Stimulated activated CD8-positive, alpha-beta memory T cell treated with anti-CD3 and anti-CD28 coated beads, Interleukin-12 subunit alpha, Interleukin-12 subunit beta, amount 100 ng/mL, for 24 hours (primary cell): ENCODE results near the gene ANKRD62.
"Not testable (repeated sequence)": the region's sequence is repeated elsewhere in the genome, so short reads cannot be mapped to it uniquely, and the experiment has no call there.

Experiments used
- DNase-seq: peaks from one replicate; pipeline ENCODE4 v3.0.0-alpha.2; 2020; ENCODE audit errors: extremely low read depth

ANKRD62 gene

GRCh38 chr18:12098374-12098773 is 4.7 kb downstream of the ANKRD62 start:
- DNase-seq, result no peak

- DNase-seq, result no peak
Measured at GRCh38 chr18:12099160-12099559, 5.5 kb downstream of the ANKRD62 start.

- no peak for DNase-seq
Measured at GRCh38 chr18:12101266-12101665, 7.6 kb downstream of the ANKRD62 start.

- no peak for DNase-seq
Measured at GRCh38 chr18:12102136-12102842, 8.6 kb downstream of the ANKRD62 start.

- no peak for DNase-seq
Measured at GRCh38 chr18:12106471-12106870, 12.8 kb downstream of the ANKRD62 start.

- DNase-seq, result no peak
Measured at GRCh38 chr18:12109836-12110235, 16.2 kb downstream of the ANKRD62 start.

- DNase-seq, result no peak
Measured at GRCh38 chr18:12113999-12114646, 20.5 kb downstream of the ANKRD62 start.

- no peak for DNase-seq
Measured at GRCh38 chr18:12119358-12119757, 25.7 kb downstream of the ANKRD62 start.

GRCh38 chr18:12121175-12122042 is 27.8 kb downstream of the ANKRD62 start:
- no peak for DNase-seq

- not testable (repeated sequence) for DNase-seq
Measured at GRCh38 chr18:12122043-12122389, 28.4 kb downstream of the ANKRD62 start.

- not testable (repeated sequence) for DNase-seq
Measured at GRCh38 chr18:12127647-12128046, 34.0 kb downstream of the ANKRD62 start.

- DNase-seq, result not testable (repeated sequence)
Measured at GRCh38 chr18:12138831-12139230, 45.2 kb downstream of the ANKRD62 start.

- DNase-seq, result not testable (repeated sequence)
Measured at GRCh38 chr18:12140866-12141265, 47.2 kb downstream of the ANKRD62 start.

- DNase-seq, result not testable (repeated sequence)
Measured at GRCh38 chr18:12141778-12142177, 48.1 kb downstream of the ANKRD62 start.

GRCh38 chr18:12149431-12149830 is 55.8 kb downstream of the ANKRD62 start:
- DNase-seq, result not testable (repeated sequence)

- DNase-seq, result no peak
Measured at GRCh38 chr18:12154361-12154760, 60.7 kb downstream of the ANKRD62 start.

- DNase-seq, result no peak
Measured at GRCh38 chr18:12155996-12156395, 62.4 kb downstream of the ANKRD62 start.

- DNase-seq, result no peak
Measured at GRCh38 chr18:12159446-12159845, 65.8 kb downstream of the ANKRD62 start.

GRCh38 chr18:12162786-12163185 is 69.1 kb downstream of the ANKRD62 start:
- DNase-seq, result no peak

- DNase-seq, result no peak
Measured at GRCh38 chr18:12165038-12165768, 71.6 kb downstream of the ANKRD62 start.
